Keratinocyte (primary cell): ENCODE data around the gene ZNHIT3. TPM values are rescaled to one million over a fixed set of nuclear protein-coding genes. Genes with fewer than 3 reads are reported as not detected.

Experiments
- DNase-seq: peaks from one replicate; pipeline ENCODE4 v3.0.0-alpha.2; 2011; ENCODE audit warnings: low read depth, missing footprints, low spot score
- FAIRE-seq: peaks from 2 replicates; lab custom pipeline; 2011; peaks lifted over from hg19 to GRCh38; lab: Jason Lieb, UNC
- H2AFZ ChIP-seq: 2 replicates; pipeline ENCODE4 v1.6.0; 2012; ENCODE audit warnings: low read length, control low read depth, inconsistent platforms; ENCODE audit not compliant: control insufficient read depth
- H3K27ac ChIP-seq: 2 replicates; pipeline ENCODE4 v1.5.1; 2011; ENCODE audit warnings: low read length; ENCODE audit not compliant: control insufficient read depth, insufficient read depth
- H3K27me3 ChIP-seq: 3 replicates; pipeline ENCODE4 v1.6.0; 2011; ENCODE audit warnings: low read length; ENCODE audit not compliant: control insufficient read depth, insufficient read depth; ENCODE audit errors: extremely low read depth
- H3K36me3 ChIP-seq, 2 experiments: 2 replicates in 1 of 2; 3 replicates in 1 of 2; pipeline ENCODE4 v1.5.1; 2011; ENCODE audit warnings: low read length in 2 of 2, mild to moderate bottlenecking in 1 of 2; ENCODE audit not compliant: control insufficient read depth in 2 of 2, insufficient read depth in 2 of 2; ENCODE audit errors: extremely low read depth in 1 of 2
- H3K4me1 ChIP-seq: 3 replicates; pipeline ENCODE4 v1.5.1; 2011; ENCODE audit warnings: low read length; ENCODE audit not compliant: control insufficient read depth, insufficient read depth; ENCODE audit errors: extremely low read depth
- H3K4me2 ChIP-seq: 3 replicates; pipeline ENCODE4 v1.6.0; 2011; ENCODE audit warnings: low read depth, low read length; ENCODE audit not compliant: control insufficient read depth, insufficient read depth; ENCODE audit errors: extremely low read depth
- H3K4me3 ChIP-seq, 3 experiments: fragments of 200-600 bp in 1 of 3; sonication (generic) in 1 of 3; 2 replicates in 2 of 3; 3 replicates in 1 of 3; pipeline ENCODE4 v1.5.1; 2011 to 2016; ENCODE audit warnings: low read length in 3 of 3, mild to moderate bottlenecking in 3 of 3, control low read depth in 2 of 3, inconsistent platforms in 1 of 3, low read depth in 1 of 3, mixed read lengths in 1 of 3, mixed run types in 1 of 3, moderate library complexity in 1 of 3; ENCODE audit not compliant: control insufficient read depth in 2 of 3, insufficient read depth in 2 of 3; ENCODE audit errors: extremely low read depth in 1 of 3
- H3K79me2 ChIP-seq: 2 replicates; pipeline ENCODE4 v1.6.0; 2012; ENCODE audit warnings: low read length; ENCODE audit not compliant: control insufficient read depth, insufficient read depth
- H3K9ac ChIP-seq: 3 replicates; pipeline ENCODE4 v1.6.0; 2011; ENCODE audit warnings: low read length; ENCODE audit not compliant: control insufficient read depth, insufficient read depth; ENCODE audit errors: extremely low read depth
- H3K9me1 ChIP-seq: 3 replicates; pipeline ENCODE4 v1.6.0; 2011; ENCODE audit warnings: low read length; ENCODE audit not compliant: control insufficient read depth, insufficient read depth; ENCODE audit errors: extremely low read depth
- H3K9me3 ChIP-seq: 2 replicates; pipeline ENCODE4 v1.5.1; 2012; ENCODE audit warnings: low read depth, low read length; ENCODE audit not compliant: control insufficient read depth
- H4K20me1 ChIP-seq: 3 replicates; pipeline ENCODE4 v1.6.0; 2011; ENCODE audit warnings: low read length; ENCODE audit not compliant: control insufficient read depth, insufficient read depth; ENCODE audit errors: extremely low read depth
- EZH2 ChIP-seq: IDR thresholded peaks from one replicate; pipeline ENCODE4 v1.6.1; 2012; ENCODE audit warnings: inconsistent platforms, mild to moderate bottlenecking, low read length, moderate library complexity
- dilution Hi-C: fragments of 300-500 bp; cut with MboI; formaldehyde crosslinking; loops from one replicate; pipeline ENCODE4 v1.7.0; 2020; ENCODE audit warnings: low sequenced_read_pairs; ENCODE audit not compliant: extremely low pct_ligation_motif_present
- polyA plus RNA-seq, 5 experiments: library from polyadenylated mRNA; depleted of rRNA in 3 of 5; stranded (reverse) in 3 of 5; stranded (forward) in 1 of 5; unstranded in 1 of 5; fragments of >200 nt; gene quantifications; 1 replicate in 1 of 5; 2 replicates in 3 of 5; 3 replicates in 1 of 5; pipeline versions ENCODE4 v1.2.1 to v1.2.3, GENCODE V29; 2011 to 2012; ENCODE audit warnings: missing spikeins in 2 of 5, low read depth in 1 of 5, low replicate concordance in 1 of 5
- TF ChIP-seq, protein P1 (sequence below), 3 experiments: IDR thresholded peaks in 1 of 3; conservative IDR thresholded peaks in 1 of 3; optimal IDR thresholded peaks in 1 of 3; 2 replicates in 2 of 3; 3 replicates in 1 of 3; pipeline versions ENCODE3 to v1.5.1; 2011; ENCODE audit warnings: low read length in 3 of 3, mild to moderate bottlenecking in 3 of 3, moderate library complexity in 2 of 3, control low read depth in 1 of 3, inconsistent platforms in 1 of 3; ENCODE audit not compliant: insufficient read depth in 2 of 3; ENCODE audit errors: extremely low read depth in 1 of 3

ZNHIT3 gene
- polyA plus RNA-seq, 1 donor (not counting 4 experiments of a cell fraction or from before 2014, with no cell fraction given): 72.4 TPM

GRCh38 chr17:36540696-36541095 is 54.2 kb downstream of the ZNHIT3 start:
- H3K79me2 ChIP-seq: peaks cover 40% of the 10 kb centered on the region
- H3K4me2 ChIP-seq: no peak overlapping the region
- H3K27ac ChIP-seq: no peak overlapping the region
- DNase-seq: no peak
- H3K4me1 ChIP-seq: peaks cover 10% of the 10 kb centered on the region
- no peaks in the 10 kb centered on the region for H3K9me3 ChIP-seq
- dilution Hi-C loops: no loop called here
- H2AFZ ChIP-seq: no peak overlapping the region
- no peaks in the 10 kb centered on the region for H3K9me1 ChIP-seq
- peaks cover 8 to 11% of the 10 kb centered on the region in 2 experiments for H3K36me3 ChIP-seq
- no peak overlapping the region for H3K4me3 ChIP-seq
- TF ChIP-seq EZH2: no peak
- FAIRE-seq: no peak
- H3K27me3 ChIP-seq: no peaks in the 10 kb centered on the region
- no peak overlapping the region for H3K9ac ChIP-seq
- no peaks in the 10 kb centered on the region for H4K20me1 ChIP-seq

- DNase-seq (no peak), FAIRE-seq (no peak)
- no peak overlapping the region for H2AFZ ChIP-seq
- no peaks in the 10 kb centered on the region for H3K9me1 ChIP-seq
- H3K79me2 ChIP-seq: peaks cover 50% of the 10 kb centered on the region
- H3K27me3 ChIP-seq: no peaks in the 10 kb centered on the region
- peaks cover 2 to 9% of the 10 kb centered on the region in 2 experiments for H3K36me3 ChIP-seq
- no peak overlapping the region for H3K4me2 ChIP-seq
- H3K4me1 ChIP-seq: peaks cover 13% of the 10 kb centered on the region
- no peak overlapping the region for H3K4me3 ChIP-seq
- H3K27ac ChIP-seq: no peak overlapping the region
- dilution Hi-C loops: no loop called here
- TF ChIP-seq, protein P1, sequence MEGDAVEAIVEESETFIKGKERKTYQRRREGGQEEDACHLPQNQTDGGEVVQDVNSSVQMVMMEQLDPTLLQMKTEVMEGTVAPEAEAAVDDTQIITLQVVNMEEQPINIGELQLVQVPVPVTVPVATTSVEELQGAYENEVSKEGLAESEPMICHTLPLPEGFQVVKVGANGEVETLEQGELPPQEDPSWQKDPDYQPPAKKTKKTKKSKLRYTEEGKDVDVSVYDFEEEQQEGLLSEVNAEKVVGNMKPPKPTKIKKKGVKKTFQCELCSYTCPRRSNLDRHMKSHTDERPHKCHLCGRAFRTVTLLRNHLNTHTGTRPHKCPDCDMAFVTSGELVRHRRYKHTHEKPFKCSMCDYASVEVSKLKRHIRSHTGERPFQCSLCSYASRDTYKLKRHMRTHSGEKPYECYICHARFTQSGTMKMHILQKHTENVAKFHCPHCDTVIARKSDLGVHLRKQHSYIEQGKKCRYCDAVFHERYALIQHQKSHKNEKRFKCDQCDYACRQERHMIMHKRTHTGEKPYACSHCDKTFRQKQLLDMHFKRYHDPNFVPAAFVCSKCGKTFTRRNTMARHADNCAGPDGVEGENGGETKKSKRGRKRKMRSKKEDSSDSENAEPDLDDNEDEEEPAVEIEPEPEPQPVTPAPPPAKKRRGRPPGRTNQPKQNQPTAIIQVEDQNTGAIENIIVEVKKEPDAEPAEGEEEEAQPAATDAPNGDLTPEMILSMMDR (optimal IDR thresholded peaks at IDR 0.05 in 1 of 3, IDR thresholded peaks at IDR 0.05 in 1 of 3, conservative IDR thresholded peaks at IDR 0.05 in 1 of 3; ENCODE audit: extremely low read depth in 1 of 3, insufficient read depth in 2 of 3, low read length in 3 of 3): no peak
- TF ChIP-seq EZH2: no peak
- H3K9ac ChIP-seq: no peak overlapping the region
- H3K9me3 ChIP-seq: no peaks in the 10 kb centered on the region
- peaks cover 3% of the 10 kb centered on the region for H4K20me1 ChIP-seq
These were observed 56.3 kb downstream of the ZNHIT3 start for GRCh38 chr17:36542755-36543154.

DNA sequence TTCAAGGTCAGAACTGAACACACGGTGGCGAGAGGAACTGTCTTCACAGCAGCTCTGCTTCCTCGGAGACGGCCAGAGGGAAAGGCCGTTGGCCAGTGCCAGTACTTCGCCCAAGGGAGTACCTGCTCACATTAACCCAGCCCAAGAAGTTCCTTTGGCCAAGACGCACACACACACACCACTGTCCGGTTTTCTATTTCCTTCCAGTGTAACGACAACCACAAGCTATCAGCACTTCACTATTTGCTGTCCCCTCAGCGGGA is 57.5 kb downstream of the ZNHIT3 start:
- Histone ChIP-seq H3K27me3 (no peaks in the 10 kb centered on the region), H3K79me2 (peaks cover 60% of the 10 kb centered on the region), H3K4me3 (peak overlapping the region; percentile 95 to 98 (median 97)), H3K27ac (peak overlapping the region; percentile 96), H4K20me1 (peaks cover 5% of the 10 kb centered on the region), H3K9ac (peak overlapping the region; percentile 99), H3K9me3 (no peaks in the 10 kb centered on the region), H3K4me2 (peak overlapping the region; percentile 79), H3K36me3 (peaks cover 2 to 6% of the 10 kb centered on the region in 2 experiments), H3K9me1 (no peaks in the 10 kb centered on the region), H3K4me1 (peaks cover 21% of the 10 kb centered on the region), H2AFZ (peak overlapping the region; percentile 85)
- dilution Hi-C loops: no loop called here
- TF ChIP-seq, protein P1 (optimal IDR thresholded peaks at IDR 0.05 in 1 of 3, IDR thresholded peaks at IDR 0.05 in 1 of 3, conservative IDR thresholded peaks at IDR 0.05 in 1 of 3; ENCODE audit: extremely low read depth in 1 of 3, insufficient read depth in 2 of 3, low read length in 3 of 3): peak; percentile 1 to 31 (median 11)
- TF ChIP-seq EZH2: no peak
- DNase-seq (no peak), FAIRE-seq (no peak)
